GM12865 (cell line): ENCODE measurements around the gene C6orf136.
A peak's percentile ranks its signal among the peaks of the same experiment; 100 is the strongest.

ENCODE experiments used
- DNase-seq: peaks from one replicate; pipeline ENCODE4 v3.0.0; 2010; ENCODE audit warnings: low read depth
- H3K4me3 ChIP-seq: 2 replicates; pipeline ENCODE4 v1.5.1; 2011; ENCODE audit warnings: mild to moderate bottlenecking, low read depth, low read length, control low read depth
- TF ChIP-seq, protein P1 (sequence below): IDR thresholded peaks from 2 replicates; pipeline ENCODE4 v1.5.1; 2011; ENCODE audit warnings: low read length, control low read depth, low read depth, inconsistent platforms; ENCODE audit not compliant: insufficient read depth; ENCODE audit errors: missing control alignments

C6orf136 gene

GRCh38 chr6:30612687-30613248 lies 34.2 kb upstream of the C6orf136 start:
- DNase-seq: no peak
- H3K4me3 ChIP-seq: no peak overlapping the region
- TF ChIP-seq, protein P1, sequence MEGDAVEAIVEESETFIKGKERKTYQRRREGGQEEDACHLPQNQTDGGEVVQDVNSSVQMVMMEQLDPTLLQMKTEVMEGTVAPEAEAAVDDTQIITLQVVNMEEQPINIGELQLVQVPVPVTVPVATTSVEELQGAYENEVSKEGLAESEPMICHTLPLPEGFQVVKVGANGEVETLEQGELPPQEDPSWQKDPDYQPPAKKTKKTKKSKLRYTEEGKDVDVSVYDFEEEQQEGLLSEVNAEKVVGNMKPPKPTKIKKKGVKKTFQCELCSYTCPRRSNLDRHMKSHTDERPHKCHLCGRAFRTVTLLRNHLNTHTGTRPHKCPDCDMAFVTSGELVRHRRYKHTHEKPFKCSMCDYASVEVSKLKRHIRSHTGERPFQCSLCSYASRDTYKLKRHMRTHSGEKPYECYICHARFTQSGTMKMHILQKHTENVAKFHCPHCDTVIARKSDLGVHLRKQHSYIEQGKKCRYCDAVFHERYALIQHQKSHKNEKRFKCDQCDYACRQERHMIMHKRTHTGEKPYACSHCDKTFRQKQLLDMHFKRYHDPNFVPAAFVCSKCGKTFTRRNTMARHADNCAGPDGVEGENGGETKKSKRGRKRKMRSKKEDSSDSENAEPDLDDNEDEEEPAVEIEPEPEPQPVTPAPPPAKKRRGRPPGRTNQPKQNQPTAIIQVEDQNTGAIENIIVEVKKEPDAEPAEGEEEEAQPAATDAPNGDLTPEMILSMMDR: no peak

DNA sequence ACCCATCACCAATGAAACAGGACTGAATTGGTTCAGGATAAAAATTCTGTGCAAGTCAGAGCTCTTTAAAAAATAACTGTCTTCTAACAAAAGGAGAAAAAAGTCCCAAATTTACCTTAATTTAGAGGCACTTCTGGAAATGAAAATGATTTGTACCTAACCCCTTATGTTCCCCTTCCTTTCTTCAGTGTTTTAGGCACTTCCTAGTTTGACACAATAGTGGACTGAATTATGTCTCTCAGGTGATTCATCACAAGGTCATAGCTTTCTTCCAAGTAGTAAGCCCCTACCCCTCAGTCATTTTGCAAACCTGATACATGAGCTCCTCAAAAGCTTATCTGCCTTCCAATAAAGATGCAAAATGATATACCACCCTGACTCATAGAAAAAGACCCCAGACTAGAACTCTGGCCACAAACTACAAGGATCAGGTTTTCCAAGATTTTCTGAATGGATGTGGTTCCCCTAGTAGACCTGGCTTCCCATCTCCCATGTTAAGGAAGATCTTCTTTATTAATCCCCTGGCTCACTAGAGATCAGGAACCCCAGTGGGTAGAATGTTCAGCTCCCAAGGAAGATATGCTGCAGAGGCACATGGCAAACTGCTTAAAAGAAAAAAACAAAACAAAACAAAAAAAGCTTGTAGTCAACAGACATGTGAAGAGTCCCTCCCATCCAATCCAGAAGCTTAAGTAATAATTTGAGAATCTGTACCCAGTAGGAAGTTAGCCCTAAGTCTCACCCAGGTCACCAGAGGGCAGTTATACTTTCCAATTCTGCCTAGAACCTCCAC lies 33.5 kb upstream of the C6orf136 start:
- DNase-seq: no peak
- no peak overlapping the region for H3K4me3 ChIP-seq
- TF ChIP-seq, protein P1: no peak

DNA sequence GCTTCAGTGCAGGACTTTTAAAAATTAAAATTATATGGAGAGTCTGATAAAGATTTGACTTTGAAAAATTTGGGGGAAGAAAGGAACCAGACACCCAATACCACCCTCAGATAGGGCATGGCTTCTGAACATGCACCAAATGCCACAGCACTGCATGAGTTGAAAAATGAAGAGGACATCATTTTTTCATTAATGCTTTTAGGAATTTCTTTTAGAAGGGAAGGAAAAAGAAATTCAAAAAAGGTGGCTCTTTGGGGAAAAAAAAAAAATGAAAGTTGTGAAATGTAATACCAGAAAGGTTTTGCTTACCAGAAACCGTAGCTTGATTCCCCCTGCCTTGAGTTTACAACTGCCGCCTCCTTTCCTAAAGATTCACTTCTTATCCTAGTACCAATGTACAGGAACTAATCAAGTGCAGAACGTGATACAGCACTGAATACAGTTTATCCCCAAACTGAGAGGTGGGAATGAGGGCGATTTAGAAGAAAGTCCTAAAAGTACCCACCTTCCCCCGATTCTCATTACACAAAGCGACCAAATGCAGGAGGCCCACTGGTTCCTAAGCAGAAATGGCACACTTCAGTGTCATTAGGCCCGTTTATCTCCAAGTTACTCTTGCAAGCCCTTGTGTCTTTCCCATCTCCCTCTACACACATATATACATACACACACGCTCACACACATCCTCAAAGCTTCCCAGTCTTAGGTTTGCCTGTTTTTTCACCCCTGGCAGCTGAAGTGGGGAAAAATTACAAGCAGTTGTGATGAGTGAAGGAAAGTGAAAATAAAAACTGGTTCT lies 32.7 kb upstream of the C6orf136 start:
- DNase-seq: peak; percentile 46
- peak overlapping the region; percentile 86 for H3K4me3 ChIP-seq
- TF ChIP-seq, protein P1: no peak

- H3K4me3 ChIP-seq: peak overlapping the region; percentile 86
- TF ChIP-seq, protein P1: no peak
Measured at GRCh38 chr6:30614843-30615218, 32.1 kb upstream of the C6orf136 start.

GRCh38 chr6:30615219-30615957 lies 31.5 kb upstream of the C6orf136 start:
- peak; percentile 86 for DNase-seq
- TF ChIP-seq, protein P1: no peak

More at GRCh38 chr6:30614843-30615218, 32.1 kb upstream of the C6orf136 start:
- DNase-seq: peak; percentile 98

GRCh38 chr6:30615958-30616810 lies 30.7 kb upstream of the C6orf136 start:
- TF ChIP-seq, protein P1: no peak
- peak; percentile 64 for DNase-seq
- H3K4me3 ChIP-seq: peak overlapping the region; percentile 86

More at GRCh38 chr6:30615219-30615957, 31.5 kb upstream of the C6orf136 start:
- H3K4me3 ChIP-seq: peak overlapping the region; percentile 86
